IMR-90 (cell line): ENCODE measurements around the gene TAF3.

Source experiments
- BHLHE40 ChIP-seq: fragments of 150-350 bp; IDR thresholded peaks from 2 replicates; pipeline ENCODE4 v1.6.1; 2016; ENCODE audit warnings: mild to moderate bottlenecking, low read depth, low read length
- CEBPB ChIP-seq: IDR thresholded peaks from 2 replicates; pipeline ENCODE4 v1.6.1; 2012; ENCODE audit warnings: low read depth, low read length, improper control_type of control experiment
- CHD1 ChIP-seq: IDR thresholded peaks from 2 replicates; pipeline ENCODE4 v1.6.1; 2012; ENCODE audit warnings: low read depth, low read length, improper control_type of control experiment
- CTCF ChIP-seq: conservative IDR thresholded peaks from 2 replicates; pipeline ENCODE4 v1.5.1; 2012; ENCODE audit warnings: mild to moderate bottlenecking, low read depth, low read length, improper control_type of control experiment
- ELK1 ChIP-seq: fragments of 150-350 bp; IDR thresholded peaks from 2 replicates; pipeline ENCODE4 v1.6.1; 2016; ENCODE audit warnings: low read depth, mild to moderate bottlenecking, low read length, moderate library complexity, borderline replicate concordance
- FOS ChIP-seq: fragments of 150-350 bp; IDR thresholded peaks from 2 replicates; pipeline ENCODE4 v1.6.1; 2016; ENCODE audit warnings: low read depth, low read length
- MAFK ChIP-seq: IDR thresholded peaks from 2 replicates; pipeline ENCODE4 v1.6.1; 2012; ENCODE audit warnings: low read depth, low read length, improper control_type of control experiment
- MAZ ChIP-seq: IDR thresholded peaks from 2 replicates; pipeline ENCODE4 v1.6.1; 2012; ENCODE audit warnings: low read depth, mild to moderate bottlenecking, low read length, improper control_type of control experiment, moderate library complexity, borderline replicate concordance
- MXI1 ChIP-seq: IDR thresholded peaks from 2 replicates; pipeline ENCODE4 v1.6.1; 2012; ENCODE audit warnings: low read depth, mild to moderate bottlenecking, low read length, moderate library complexity, borderline replicate concordance
- POLR2A ChIP-seq: IDR thresholded peaks from 2 replicates; pipeline ENCODE4 v1.6.1; 2012; ENCODE audit warnings: mild to moderate bottlenecking, low read depth, low read length
- RAD21 ChIP-seq: IDR thresholded peaks from 2 replicates; pipeline ENCODE4 v1.6.1; 2012; ENCODE audit warnings: low read length, improper control_type of control experiment
- RCOR1 ChIP-seq: IDR thresholded peaks from 2 replicates; pipeline ENCODE4 v1.6.1; 2012; ENCODE audit warnings: mild to moderate bottlenecking, low read length, improper control_type of control experiment; ENCODE audit not compliant: insufficient replicate concordance
- RFX5 ChIP-seq: IDR thresholded peaks from 2 replicates; pipeline ENCODE4 v1.8.0; 2012; ENCODE audit warnings: low read depth, mild to moderate bottlenecking, low read length, moderate library complexity
- USF2 ChIP-seq: fragments of 150-350 bp; IDR thresholded peaks from 2 replicates; pipeline ENCODE4 v1.6.1; 2017; ENCODE audit warnings: mild to moderate bottlenecking, antibody characterized with exemption, low read length, low read depth

- TF ChIP-seq RFX5, result no peak
- no peak for TF ChIP-seq MAZ
- no peak for TF ChIP-seq RAD21
- TF ChIP-seq CTCF, result no peak
- TF ChIP-seq USF2, result no peak
- no peak for TF ChIP-seq ELK1
- TF ChIP-seq POLR2A, result no peak
- no peak for TF ChIP-seq CEBPB
- no peak for TF ChIP-seq MXI1
- TF ChIP-seq MAFK, result no peak
- TF ChIP-seq BHLHE40, result no peak
- TF ChIP-seq FOS, result no peak
- no peak for TF ChIP-seq CHD1
- TF ChIP-seq RCOR1, result no peak
Measured at GRCh38 chr10:7971949-7972348, 153.6 kb downstream of the TAF3 start.
